GM10248 (cell line): Measurements from ENCODE around the gene CMPK1.
"Not testable (repeated sequence)": the region's sequence is repeated elsewhere in the genome, so short reads cannot be mapped to it uniquely, and the experiment has no call there.

Experiments used
- CTCF ChIA-PET: fragments of 300-600 bp; sonication (Branson Sonifier 250); formaldehyde crosslinking; extraction: SDS; loops from one replicate; lab custom pipeline; 2021; ENCODE audit warnings: antibody characterized with exemption; lab: Yijun Ruan, JAX
- POLR2A ChIA-PET: fragments of 350-650 bp; sonication (Branson Sonifier 250); formaldehyde crosslinking; extraction: SDS; loops from one replicate; lab custom pipeline; 2020; ENCODE audit warnings: antibody characterized with exemption; lab: Yijun Ruan, JAX
- DNase-seq: peaks from one replicate; pipeline ENCODE4 v3.0.0; 2012; ENCODE audit errors: extremely low spot score
- CTCF ChIP-seq: IDR thresholded peaks from 2 replicates; pipeline ENCODE4 v1.5.1; 2012; ENCODE audit warnings: mild to moderate bottlenecking, low read depth; ENCODE audit errors: extremely low read depth, missing control alignments, control extremely low read depth

Gene CMPK1

GRCh38 chr1:47313915-47314664 lies 19.5 kb upstream of the CMPK1 start, which contains the start of gene STIL:
Gene STIL (minus strand): TSS chr1:47314147. CDS start chr1:47310319, 3,828 bp downstream.
- peak; percentile 98 for DNase-seq
- CTCF ChIA-PET: interaction anchor here (1.0 to 1.5 kb wide), 4 partner anchors 20 to 124 kb away, joined by 3 to 5 read pairs (median 4); partner anchors contain the start of genes CMPK1 and FOXD2
- POLR2A ChIA-PET: interaction anchor here (2.1 kb wide), 1 partner anchor 20 kb away, joined by 10 read pairs; the partner anchor contains the start of gene CMPK1
- no peak for TF ChIP-seq CTCF

GRCh38 chr1:47317841-47318240 lies 15.7 kb upstream of the CMPK1 start:
- no peak for DNase-seq
- TF ChIP-seq CTCF: no peak
- ChIA-PET POLR2A (interaction anchor here (1.9 kb wide), 1 partner anchor 16 kb away, joined by 8 read pairs; the partner anchor contains the start of gene CMPK1), CTCF (interaction anchor here (1.0 to 2.4 kb wide), 2 partner anchors 10 to 30 kb away, joined by 3 to 14 read pairs; no protein-coding TSS in a partner anchor)

- CTCF ChIA-PET: not testable (repeated sequence)
Observed at GRCh38 chr1:47319968-47320367, 13.6 kb upstream of the CMPK1 start.

GRCh38 chr1:47323599-47324031 lies 10.0 kb upstream of the CMPK1 start:
- no peak for TF ChIP-seq CTCF
- no peak for DNase-seq
- ChIA-PET CTCF (interaction anchor here (0.7 to 2.2 kb wide), 5 partner anchors 9 to 60 kb away, joined by 3 to 7 read pairs (median 5); partner anchors contain the start of gene CMPK1), POLR2A (no interaction called here)

More at GRCh38 chr1:47319968-47320367, 13.6 kb upstream of the CMPK1 start:
- POLR2A ChIA-PET, DNase-seq: not testable (repeated sequence)

- TF ChIP-seq CTCF: no peak
- CTCF ChIA-PET: interaction anchor here (1.5 to 2.2 kb wide), 3 partner anchors 8 to 61 kb away, joined by 4 to 7 read pairs (median 5); no protein-coding TSS in a partner anchor
- POLR2A ChIA-PET: no interaction called here
- DNase-seq: no peak
Observed at GRCh38 chr1:47324682-47325081, 8.9 kb upstream of the CMPK1 start.

GRCh38 chr1:47325528-47325927 lies 8.1 kb upstream of the CMPK1 start:
- DNase-seq: no peak
- POLR2A ChIA-PET: no interaction called here
- CTCF ChIA-PET: interaction anchor here (1.5 to 3.5 kb wide), 2 partner anchors 8 to 13 kb away, joined by 4 to 14 read pairs; no protein-coding TSS in a partner anchor
- no peak for TF ChIP-seq CTCF
